B cell (primary cell): ENCODE data around the gene GGTLC1. TPM values are rescaled to one million over a fixed set of nuclear protein-coding genes. Genes with fewer than 3 reads are reported as not detected.

Experiments
- ATAC-seq: fragments of 200-7000 bp; cut with Tn5 transposase; one replicate; pipeline ENCODE4 v1.10.0; 2021; ENCODE audit warnings: low read depth, mild to moderate bottlenecking, moderate number of reproducible peaks, moderate library complexity
- CTCF ChIA-PET: fragments of 350-600 bp; sonication (Branson Sonifier 250); formaldehyde crosslinking; loops from one replicate; lab custom pipeline; 2021; ENCODE audit warnings: antibody characterized with exemption, inconsistent platforms; lab: Charles Lee
- POLR2A ChIA-PET: fragments of 350-600 bp; sonication (Branson Sonifier 250); formaldehyde crosslinking; loops from one replicate; lab custom pipeline; 2021; ENCODE audit warnings: antibody characterized with exemption; lab: Charles Lee
- DNase-seq: peaks from one replicate; pipeline ENCODE4 v3.0.0; 2013
- H2AFZ ChIP-seq: 2 replicates; pipeline ENCODE4 v1.6.1; 2012; ENCODE audit warnings: mild to moderate bottlenecking, low read depth, low read length; ENCODE audit not compliant: insufficient read depth, poor library complexity, severe bottlenecking
- H3K27ac ChIP-seq, 2 donors: 1 replicate in 1 of 2; 2 replicates in 1 of 2; pipeline ENCODE4 v1.5.1; 2012 to 2013; ENCODE audit warnings: low read length in 2 of 2, mild to moderate bottlenecking in 2 of 2, moderate library complexity in 1 of 2
- H3K27me3 ChIP-seq, 4 experiments: fragments of 200-600 bp in 1 of 4; sonication (generic) in 1 of 4; replicated peaks in 1 of 4; 1 replicate in 2 of 4; 2 replicates in 2 of 4; pipeline versions ENCODE4 v1.6.1 to v1.7.0; 2013 to 2016; ENCODE audit warnings: low read length in 3 of 4, mild to moderate bottlenecking in 2 of 4, mixed read lengths in 1 of 4, moderate library complexity in 1 of 4; ENCODE audit not compliant: insufficient read depth in 4 of 4, control insufficient read depth in 3 of 4; ENCODE audit errors: control extremely low read depth in 1 of 4
- H3K36me3 ChIP-seq, 2 experiments: replicated peaks in 1 of 2; 1 replicate in 1 of 2; 2 replicates in 1 of 2; pipeline versions ENCODE4 v1.6.1 to v1.7.1; 2013; ENCODE audit warnings: low read length in 1 of 2; ENCODE audit not compliant: insufficient read depth in 2 of 2, control insufficient read depth in 1 of 2; ENCODE audit errors: control extremely low read depth in 1 of 2, extremely low read depth in 1 of 2
- H3K4me1 ChIP-seq, 2 donors: fragments of 200-600 bp in 1 of 2; sonication (generic) in 1 of 2; 1 replicate in 1 of 2; 2 replicates in 1 of 2; pipeline versions ENCODE4 v1.5.1 to v1.6.1; 2013 to 2017; ENCODE audit warnings: low read length in 2 of 2; ENCODE audit not compliant: control insufficient read depth in 2 of 2, insufficient read depth in 2 of 2
- H3K4me2 ChIP-seq: replicated peaks from 2 replicates; pipeline ENCODE3; 2012; ENCODE audit warnings: mild to moderate bottlenecking, low read depth, low read length; ENCODE audit not compliant: poor library complexity, severe bottlenecking
- H3K4me3 ChIP-seq, 5 experiments: fragments of 200-600 bp in 1 of 5; sonication (generic) in 1 of 5; 1 replicate in 3 of 5; 2 replicates in 2 of 5; pipeline versions ENCODE4 v1.5.1 to v1.7.0; 2011 to 2016; ENCODE audit warnings: low read length in 4 of 5, mild to moderate bottlenecking in 4 of 5, low read depth in 2 of 5, control low read depth in 1 of 5, moderate library complexity in 1 of 5; ENCODE audit not compliant: insufficient read depth in 1 of 5; ENCODE audit errors: control extremely low read depth in 1 of 5, extremely low read depth in 1 of 5
- H3K79me2 ChIP-seq: fragments of 200-600 bp; sonication (generic); one replicate; pipeline ENCODE4 v1.6.0; 2016; ENCODE audit warnings: low read length; ENCODE audit not compliant: control insufficient read depth, insufficient read depth
- H3K9ac ChIP-seq: fragments of 200-600 bp; sonication (generic); 2 replicates; pipeline ENCODE4 v1.6.1; 2017; ENCODE audit warnings: mild to moderate bottlenecking, low read length, moderate library complexity
- H3K9me3 ChIP-seq, 3 donors: one replicate each; pipeline versions ENCODE4 v1.6.1 to v1.7.1; 2013; ENCODE audit warnings: low read length in 2 of 3; ENCODE audit not compliant: control insufficient read depth in 2 of 3, insufficient read depth in 1 of 3; ENCODE audit errors: control extremely low read depth in 1 of 3
- H4K20me1 ChIP-seq: 2 replicates; pipeline ENCODE4 v1.6.0; 2012; ENCODE audit warnings: mild to moderate bottlenecking, low read length; ENCODE audit not compliant: insufficient read depth, control insufficient read depth, poor library complexity, severe bottlenecking
- H3K27ac Mint-ChIP-seq: one replicate; pipeline ENCODE4 v1.8.0; 2021; ENCODE audit warnings: mixed read lengths
- H3K27me3 Mint-ChIP-seq: one replicate; pipeline ENCODE4 v1.8.0; 2021; ENCODE audit warnings: mixed read lengths
- H3K4me1 Mint-ChIP-seq: one replicate; pipeline ENCODE4 v1.8.0; 2021; ENCODE audit warnings: mixed read lengths
- H3K4me3 Mint-ChIP-seq: one replicate; pipeline ENCODE4 v1.8.0; 2021; ENCODE audit warnings: mixed read lengths
- H3K9me3 Mint-ChIP-seq: one replicate; pipeline ENCODE4 v1.8.0; 2022; ENCODE audit warnings: mixed read lengths; ENCODE audit not compliant: insufficient read depth
- EZH2 ChIP-seq: IDR thresholded peaks from 2 replicates; pipeline ENCODE4 v1.6.1; 2012; ENCODE audit warnings: borderline replicate concordance, low read depth, mild to moderate bottlenecking, moderate library complexity, low read length; ENCODE audit not compliant: insufficient read depth, poor library complexity, severe bottlenecking
- WGBS: methylation state at CpG from one replicate; pipeline ENCODE4 v1.1.5; 2013; ENCODE audit warnings: missing lambda C conversion rate; ENCODE audit not compliant: insufficient coverage; 5-methylcytosine and 5-hydroxymethylcytosine counted together
- intact Hi-C: fragments of 100-400 bp; cut with micrococcal nuclease; formaldehyde crosslinking; loops from one replicate; pipeline ENCODE4 v1.10.0; 2022
- polyA plus RNA-seq: library from polyadenylated mRNA; depleted of rRNA; stranded (reverse); fragments of >200 nt; gene quantifications from 2 replicates; pipeline ENCODE4 v1.2.3, GENCODE V29; 2012
- total RNA-seq, 2 donors: library from RNA; stranded (reverse); fragments of 120-200 nt in 1 of 2; gene quantifications; 1 replicate in 1 of 2; 2 replicates in 1 of 2; pipeline versions ENCODE4 v1.2.3 to v1.2.4, GENCODE V29; 2013 to 2022
- TF ChIP-seq, protein P1 (sequence below): fragments of 200-600 bp; IDR thresholded peaks from one replicate; pipeline ENCODE4 v1.8.0; 2022; ENCODE audit warnings: antibody characterized with exemption, mild to moderate bottlenecking

GGTLC1 gene
- total and polyA plus RNA-seq, 2 donors (not counting 1 experiment from before 2014, with no cell fraction given) = not detected

DNA sequence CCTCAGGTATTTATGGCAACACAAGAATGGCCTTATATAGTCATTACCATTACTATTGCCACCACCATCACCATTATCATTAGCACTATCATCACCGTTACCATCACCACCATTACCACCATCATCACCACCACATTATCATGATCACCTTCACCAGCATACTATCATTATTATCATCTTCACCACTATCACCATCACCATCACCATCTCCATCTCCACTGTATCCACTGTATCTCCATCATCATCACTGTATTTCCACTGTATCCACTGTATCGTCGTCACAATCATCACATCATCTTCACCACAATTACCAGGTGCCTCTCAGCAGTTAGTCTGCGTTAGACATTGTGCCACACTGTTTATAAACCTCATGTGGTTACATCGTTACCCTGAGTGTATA, 45.3 kb downstream of the GGTLC1 start:
- DNase-seq = no peak
- no peak overlapping the region for H2AFZ ChIP-seq
- H3K4me1 ChIP-seq = no peaks in the 10 kb centered on the region
- ATAC-seq = no peak
- no peak overlapping the region for H3K4me3 ChIP-seq
- H3K79me2 ChIP-seq = no peaks in the 10 kb centered on the region
- no peaks in the 10 kb centered on the region for H3K36me3 ChIP-seq
- H3K27ac ChIP-seq = no peak overlapping the region
- Mint-ChIP-seq H3K27me3 (peaks cover 4% of the 10 kb centered on the region), H3K27ac (no peak overlapping the region), H3K9me3 (no peaks in the 10 kb centered on the region), H3K4me1 (no peaks in the 10 kb centered on the region), H3K4me3 (no peak overlapping the region)
- H3K4me2 ChIP-seq = no peak overlapping the region
- peaks cover 0 to 8% (median 0%) of the 10 kb centered on the region in 3 donors for H3K9me3 ChIP-seq
- no peaks in the 10 kb centered on the region for H4K20me1 ChIP-seq
- intact Hi-C loops = no loop called here
- WGBS = 91% methylated on average over 3 of the region's 5 CpGs
- H3K9ac ChIP-seq = no peak overlapping the region
- no peaks in the 10 kb centered on the region for H3K27me3 ChIP-seq
- CTCF ChIA-PET = no interaction called here
- TF ChIP-seq, protein P1, sequence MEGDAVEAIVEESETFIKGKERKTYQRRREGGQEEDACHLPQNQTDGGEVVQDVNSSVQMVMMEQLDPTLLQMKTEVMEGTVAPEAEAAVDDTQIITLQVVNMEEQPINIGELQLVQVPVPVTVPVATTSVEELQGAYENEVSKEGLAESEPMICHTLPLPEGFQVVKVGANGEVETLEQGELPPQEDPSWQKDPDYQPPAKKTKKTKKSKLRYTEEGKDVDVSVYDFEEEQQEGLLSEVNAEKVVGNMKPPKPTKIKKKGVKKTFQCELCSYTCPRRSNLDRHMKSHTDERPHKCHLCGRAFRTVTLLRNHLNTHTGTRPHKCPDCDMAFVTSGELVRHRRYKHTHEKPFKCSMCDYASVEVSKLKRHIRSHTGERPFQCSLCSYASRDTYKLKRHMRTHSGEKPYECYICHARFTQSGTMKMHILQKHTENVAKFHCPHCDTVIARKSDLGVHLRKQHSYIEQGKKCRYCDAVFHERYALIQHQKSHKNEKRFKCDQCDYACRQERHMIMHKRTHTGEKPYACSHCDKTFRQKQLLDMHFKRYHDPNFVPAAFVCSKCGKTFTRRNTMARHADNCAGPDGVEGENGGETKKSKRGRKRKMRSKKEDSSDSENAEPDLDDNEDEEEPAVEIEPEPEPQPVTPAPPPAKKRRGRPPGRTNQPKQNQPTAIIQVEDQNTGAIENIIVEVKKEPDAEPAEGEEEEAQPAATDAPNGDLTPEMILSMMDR = no peak
- no peak for TF ChIP-seq EZH2
- POLR2A ChIA-PET = no interaction called here

DNA sequence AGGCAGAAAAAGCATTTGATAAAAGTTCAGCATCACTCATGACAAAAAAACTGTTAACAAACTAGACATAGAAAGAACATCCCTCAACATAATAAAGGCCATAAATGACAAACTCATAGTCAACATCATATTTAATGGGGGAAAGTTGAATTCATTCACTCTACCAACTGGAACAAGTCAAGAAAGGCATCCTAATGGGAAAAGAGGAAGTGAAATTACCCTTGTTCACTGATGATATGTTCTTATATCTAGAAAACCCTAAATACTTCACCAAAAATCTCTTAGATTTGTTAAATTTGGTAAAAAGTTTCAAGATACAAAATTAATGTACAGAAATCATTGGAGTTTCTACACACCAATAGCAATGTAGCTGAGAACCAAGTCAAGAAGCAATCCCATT, 48.9 kb downstream of the GGTLC1 start:
- H3K27ac Mint-ChIP-seq = no peak overlapping the region
- CTCF ChIA-PET = no interaction called here
- intact Hi-C loops = loop anchor here (5.0 kb wide), 1 partner anchor 1128 kb away; no protein-coding TSS in a partner anchor
- no peak for DNase-seq
- H3K4me1 Mint-ChIP-seq = no peaks in the 10 kb centered on the region
- TF ChIP-seq, protein P1 = no peak
- TF ChIP-seq EZH2 = no peak
- no peaks in the 10 kb centered on the region for H3K9me3 Mint-ChIP-seq
- H3K9me3 ChIP-seq = peaks cover 0 to 15% (median 0%) of the 10 kb centered on the region in 3 donors
- ATAC-seq = no peak
- no peak overlapping the region for H3K4me3 ChIP-seq
- POLR2A ChIA-PET = no interaction called here
- H3K27me3 ChIP-seq = no peaks in the 10 kb centered on the region
- no peak overlapping the region for H3K27ac ChIP-seq
- no peaks in the 10 kb centered on the region for H3K4me1 ChIP-seq
- no peak overlapping the region for H3K4me2 ChIP-seq
- H2AFZ ChIP-seq = no peak overlapping the region
- no peaks in the 10 kb centered on the region for H3K36me3 ChIP-seq
- no peaks in the 10 kb centered on the region for H4K20me1 ChIP-seq
- H3K9ac ChIP-seq = no peak overlapping the region
- no peaks in the 10 kb centered on the region for H3K27me3 Mint-ChIP-seq
- no peak overlapping the region for H3K4me3 Mint-ChIP-seq
- no peaks in the 10 kb centered on the region for H3K79me2 ChIP-seq
